GM23338 (cell line): ENCODE data around the gene CTNNAL1.

ENCODE experiments used
- CREB1 ChIP-seq: fragments of 250-450 bp; sonication (Bioruptor Pico); IDR thresholded peaks from 2 replicates; pipeline ENCODE4 v1.5.0; 2020; ENCODE audit warnings: low read depth, mild to moderate bottlenecking, moderate library complexity
- CTCF ChIP-seq, 2 experiments: fragments of 200-600 bp in 1 of 2; sonication (generic) in 1 of 2; conservative IDR thresholded peaks; 2 replicates each; pipeline versions ENCODE4 v1.5.1 to v1.6.1; 2016 to 2017; ENCODE audit warnings: antibody characterized with exemption in 2 of 2, low read depth in 2 of 2, mild to moderate bottlenecking in 2 of 2, moderate library complexity in 1 of 2
- EZH2 ChIP-seq: fragments of 200-600 bp; sonication (generic); IDR thresholded peaks from one replicate; pipeline ENCODE4 v1.8.0; 2017; ENCODE audit warnings: antibody characterized with exemption, mild to moderate bottlenecking, low read depth; ENCODE audit not compliant: unreplicated experiment
- EZH2phosphoT487 ChIP-seq: fragments of 200-600 bp; sonication (generic); IDR thresholded peaks from one replicate; pipeline ENCODE4 v1.8.1; 2018; ENCODE audit warnings: antibody characterized with exemption; ENCODE audit not compliant: unreplicated experiment
- JUNB ChIP-seq: IDR thresholded peaks from one replicate; pipeline ENCODE4 v1.6.1; 2016; ENCODE audit warnings: antibody characterized with exemption; ENCODE audit not compliant: unreplicated experiment
- NANOG ChIP-seq: IDR thresholded peaks from 2 replicates; pipeline ENCODE4 v1.6.1; 2016; ENCODE audit warnings: antibody characterized with exemption, borderline replicate concordance
- POLR2AphosphoS5 ChIP-seq: IDR thresholded peaks from 2 replicates; pipeline ENCODE4 v1.6.1; 2016; ENCODE audit warnings: antibody characterized with exemption, low read depth
- REST ChIP-seq: IDR thresholded peaks from one replicate; pipeline ENCODE4 v1.6.1; 2018; ENCODE audit warnings: antibody characterized with exemption; ENCODE audit not compliant: unreplicated experiment
- ZNF114 ChIP-seq: fragments of 250-450 bp; sonication (Bioruptor Pico); IDR thresholded peaks from 2 replicates; pipeline ENCODE4 v1.5.0; 2020; ENCODE audit warnings: mild to moderate bottlenecking, moderate library complexity
- TF ChIP-seq, protein P1 (sequence below): fragments of 250-450 bp; sonication (Bioruptor Pico); IDR thresholded peaks from 2 replicates; pipeline ENCODE4 v1.5.0; 2020; ENCODE audit warnings: mild to moderate bottlenecking, moderate library complexity

GRCh38 chr9:109036744-109037680 lies 23.7 kb upstream of the CTNNAL1 start:
- TF ChIP-seq REST (no peak), EZH2 (no peak), CTCF (conservative IDR thresholded peaks at IDR 0.05; ENCODE audit: low read depth in 2 of 2) (no peak), POLR2AphosphoS5 (no peak), ZNF114 (CRISPR knock-in tag) (no peak), CREB1 (CRISPR knock-in tag) (no peak), EZH2phosphoT487 (no peak), JUNB (no peak), NANOG (no peak)
- TF ChIP-seq, protein P1, sequence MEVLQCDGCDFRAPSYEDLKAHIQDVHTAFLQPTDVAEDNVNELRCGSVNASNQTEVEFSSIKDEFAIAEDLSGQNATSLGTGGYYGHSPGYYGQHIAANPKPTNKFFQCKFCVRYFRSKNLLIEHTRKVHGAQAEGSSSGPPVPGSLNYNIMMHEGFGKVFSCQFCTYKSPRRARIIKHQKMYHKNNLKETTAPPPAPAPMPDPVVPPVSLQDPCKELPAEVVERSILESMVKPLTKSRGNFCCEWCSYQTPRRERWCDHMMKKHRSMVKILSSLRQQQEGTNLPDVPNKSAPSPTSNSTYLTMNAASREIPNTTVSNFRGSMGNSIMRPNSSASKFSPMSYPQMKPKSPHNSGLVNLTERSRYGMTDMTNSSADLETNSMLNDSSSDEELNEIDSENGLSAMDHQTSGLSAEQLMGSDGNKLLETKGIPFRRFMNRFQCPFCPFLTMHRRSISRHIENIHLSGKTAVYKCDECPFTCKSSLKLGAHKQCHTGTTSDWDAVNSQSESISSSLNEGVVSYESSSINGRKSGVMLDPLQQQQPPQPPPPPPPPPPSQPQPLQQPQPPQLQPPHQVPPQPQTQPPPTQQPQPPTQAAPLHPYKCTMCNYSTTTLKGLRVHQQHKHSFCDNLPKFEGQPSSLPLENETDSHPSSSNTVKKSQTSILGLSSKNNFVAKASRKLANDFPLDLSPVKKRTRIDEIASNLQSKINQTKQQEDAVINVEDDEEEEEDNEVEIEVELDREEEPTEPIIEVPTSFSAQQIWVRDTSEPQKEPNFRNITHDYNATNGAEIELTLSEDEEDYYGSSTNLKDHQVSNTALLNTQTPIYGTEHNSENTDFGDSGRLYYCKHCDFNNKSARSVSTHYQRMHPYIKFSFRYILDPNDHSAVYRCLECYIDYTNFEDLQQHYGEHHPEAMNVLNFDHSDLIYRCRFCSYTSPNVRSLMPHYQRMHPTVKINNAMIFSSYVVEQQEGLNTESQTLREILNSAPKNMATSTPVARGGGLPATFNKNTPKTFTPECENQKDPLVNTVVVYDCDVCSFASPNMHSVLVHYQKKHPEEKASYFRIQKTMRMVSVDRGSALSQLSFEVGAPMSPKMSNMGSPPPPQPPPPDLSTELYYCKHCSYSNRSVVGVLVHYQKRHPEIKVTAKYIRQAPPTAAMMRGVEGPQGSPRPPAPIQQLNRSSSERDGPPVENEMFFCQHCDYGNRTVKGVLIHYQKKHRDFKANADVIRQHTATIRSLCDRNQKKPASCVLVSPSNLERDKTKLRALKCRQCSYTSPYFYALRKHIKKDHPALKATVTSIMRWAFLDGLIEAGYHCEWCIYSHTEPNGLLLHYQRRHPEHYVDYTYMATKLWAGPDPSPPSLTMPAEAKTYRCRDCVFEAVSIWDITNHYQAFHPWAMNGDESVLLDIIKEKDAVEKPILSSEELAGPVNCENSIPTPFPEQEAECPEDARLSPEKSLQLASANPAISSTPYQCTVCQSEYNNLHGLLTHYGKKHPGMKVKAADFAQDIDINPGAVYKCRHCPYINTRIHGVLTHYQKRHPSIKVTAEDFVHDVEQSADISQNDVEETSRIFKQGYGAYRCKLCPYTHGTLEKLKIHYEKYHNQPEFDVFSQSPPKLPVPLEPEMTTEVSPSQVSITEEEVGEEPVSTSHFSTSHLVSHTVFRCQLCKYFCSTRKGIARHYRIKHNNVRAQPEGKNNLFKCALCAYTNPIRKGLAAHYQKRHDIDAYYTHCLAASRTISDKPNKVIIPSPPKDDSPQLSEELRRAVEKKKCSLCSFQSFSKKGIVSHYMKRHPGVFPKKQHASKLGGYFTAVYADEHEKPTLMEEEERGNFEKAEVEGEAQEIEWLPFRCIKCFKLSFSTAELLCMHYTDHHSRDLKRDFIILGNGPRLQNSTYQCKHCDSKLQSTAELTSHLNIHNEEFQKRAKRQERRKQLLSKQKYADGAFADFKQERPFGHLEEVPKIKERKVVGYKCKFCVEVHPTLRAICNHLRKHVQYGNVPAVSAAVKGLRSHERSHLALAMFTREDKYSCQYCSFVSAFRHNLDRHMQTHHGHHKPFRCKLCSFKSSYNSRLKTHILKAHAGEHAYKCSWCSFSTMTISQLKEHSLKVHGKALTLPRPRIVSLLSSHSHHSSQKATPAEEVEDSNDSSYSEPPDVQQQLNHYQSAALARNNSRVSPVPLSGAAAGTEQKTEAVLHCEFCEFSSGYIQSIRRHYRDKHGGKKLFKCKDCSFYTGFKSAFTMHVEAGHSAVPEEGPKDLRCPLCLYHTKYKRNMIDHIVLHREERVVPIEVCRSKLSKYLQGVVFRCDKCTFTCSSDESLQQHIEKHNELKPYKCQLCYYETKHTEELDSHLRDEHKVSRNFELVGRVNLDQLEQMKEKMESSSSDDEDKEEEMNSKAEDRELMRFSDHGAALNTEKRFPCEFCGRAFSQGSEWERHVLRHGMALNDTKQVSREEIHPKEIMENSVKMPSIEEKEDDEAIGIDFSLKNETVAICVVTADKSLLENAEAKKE: no peak
